CD14-positive monocyte (primary cell): ENCODE data around the gene PDE4D. TPM values are rescaled to one million over a fixed set of nuclear protein-coding genes. Genes with fewer than 3 reads are reported as not detected.

Experiments used
- DNase-seq, 3 donors: peaks; one replicate each; pipeline ENCODE4 v3.0.0-alpha.2; 2011 to 2022
- H2AFZ ChIP-seq: 2 replicates; pipeline ENCODE4 v1.6.0; 2012; ENCODE audit warnings: mild to moderate bottlenecking, low read depth, low read length, inconsistent platforms; ENCODE audit not compliant: insufficient read depth, poor library complexity, severe bottlenecking
- H3K27ac ChIP-seq, 2 donors: 1 replicate in 1 of 2; 2 replicates in 1 of 2; pipeline ENCODE4 v1.5.1; 2012 to 2013; ENCODE audit warnings: low read length in 2 of 2, control low read depth in 1 of 2, inconsistent platforms in 1 of 2, low read depth in 1 of 2, mild to moderate bottlenecking in 1 of 2
- H3K27me3 ChIP-seq, 2 donors: one replicate each; pipeline versions ENCODE4 v1.6.0 to v1.6.1; 2011 to 2013; ENCODE audit warnings: low read length in 2 of 2; ENCODE audit not compliant: control insufficient read depth in 2 of 2, insufficient read depth in 2 of 2
- H3K36me3 ChIP-seq, 2 donors: replicated peaks in 1 of 2; 1 replicate in 1 of 2; 2 replicates in 1 of 2; pipeline versions ENCODE4 v1.5.1 to v1.6.1; 2012 to 2013; ENCODE audit warnings: low read length in 2 of 2, control low read depth in 1 of 2, inconsistent platforms in 1 of 2, mild to moderate bottlenecking in 1 of 2; ENCODE audit not compliant: insufficient read depth in 2 of 2, control insufficient read depth in 1 of 2
- H3K4me1 ChIP-seq, 2 donors: 1 replicate in 1 of 2; 2 replicates in 1 of 2; pipeline versions ENCODE4 v1.5.1 to v1.6.1; 2012 to 2013; ENCODE audit warnings: low read length in 2 of 2, control low read depth in 1 of 2, inconsistent platforms in 1 of 2, mild to moderate bottlenecking in 1 of 2, moderate library complexity in 1 of 2; ENCODE audit not compliant: insufficient read depth in 2 of 2, control insufficient read depth in 1 of 2
- H3K4me2 ChIP-seq: replicated peaks from 2 replicates; pipeline ENCODE3; 2012; ENCODE audit warnings: low read length, moderate library complexity, mild to moderate bottlenecking; ENCODE audit not compliant: poor library complexity, severe bottlenecking; ENCODE audit errors: extremely low read depth
- H3K4me3 ChIP-seq, 3 experiments: fragments of 200-600 bp in 1 of 3; sonication (generic) in 1 of 3; replicated peaks in 1 of 3; 1 replicate in 2 of 3; 2 replicates in 1 of 3; pipeline ENCODE4 v1.5.1; 2011 to 2013; ENCODE audit warnings: low read length in 3 of 3, mild to moderate bottlenecking in 3 of 3, control low read depth in 2 of 3, low read depth in 2 of 3, inconsistent platforms in 1 of 3, moderate library complexity in 1 of 3
- H3K79me2 ChIP-seq: 2 replicates; pipeline ENCODE4 v1.6.0; 2012; ENCODE audit warnings: mild to moderate bottlenecking, control low read depth, inconsistent platforms, low read length, moderate library complexity; ENCODE audit not compliant: insufficient read depth
- H3K9ac ChIP-seq: 2 replicates; pipeline ENCODE4 v1.6.0; 2017; ENCODE audit warnings: low read length, mild to moderate bottlenecking; ENCODE audit not compliant: insufficient read depth, poor library complexity, severe bottlenecking
- H3K9me3 ChIP-seq, 2 donors: replicated peaks in 1 of 2; 1 replicate in 1 of 2; 2 replicates in 1 of 2; pipeline versions ENCODE4 v1.5.1 to v1.6.1; 2012 to 2013; ENCODE audit warnings: low read length in 2 of 2, control low read depth in 1 of 2; ENCODE audit not compliant: control insufficient read depth in 1 of 2, insufficient read depth in 1 of 2
- H4K20me1 ChIP-seq: 2 replicates; pipeline ENCODE4 v1.6.0; 2012; ENCODE audit warnings: mild to moderate bottlenecking, low read length, control low read depth, moderate library complexity; ENCODE audit not compliant: insufficient read depth
- H3K27ac Mint-ChIP-seq, 7 donors: one replicate each; pipeline ENCODE4 v1.8.0; 2020; ENCODE audit warnings: mild to moderate bottlenecking in 7 of 7, mixed read lengths in 7 of 7, moderate library complexity in 6 of 7, inconsistent platforms in 2 of 7
- H3K27me3 Mint-ChIP-seq, 3 donors: one replicate each; pipeline ENCODE4 v1.8.0; 2021 to 2022; ENCODE audit warnings: low read depth in 3 of 3, mild to moderate bottlenecking in 3 of 3, mixed read lengths in 3 of 3, moderate library complexity in 3 of 3, inconsistent platforms in 1 of 3
- H3K36me3 Mint-ChIP-seq, 2 donors: one replicate each; pipeline ENCODE4 v1.8.0; 2020; ENCODE audit warnings: mixed read lengths in 2 of 2, inconsistent platforms in 1 of 2, mild to moderate bottlenecking in 1 of 2
- H3K4me1 Mint-ChIP-seq: one replicate; pipeline ENCODE4 v1.8.0; 2020; ENCODE audit warnings: mild to moderate bottlenecking, mixed read lengths
- H3K4me3 Mint-ChIP-seq, 2 donors: one replicate each; pipeline ENCODE4 v1.8.0; 2020; ENCODE audit warnings: mild to moderate bottlenecking in 2 of 2, mixed read lengths in 2 of 2, moderate library complexity in 1 of 2
- H3K9me3 Mint-ChIP-seq, 7 donors: one replicate each; pipeline ENCODE4 v1.8.0; 2020 to 2022; ENCODE audit warnings: mixed read lengths in 7 of 7, mild to moderate bottlenecking in 6 of 7, moderate library complexity in 6 of 7, inconsistent platforms in 2 of 7
- CTCF ChIP-seq: fragments of 200-600 bp; IDR thresholded peaks from one replicate; pipeline ENCODE4 v1.8.0; 2022; ENCODE audit warnings: antibody characterized with exemption, mild to moderate bottlenecking
- WGBS: methylation state at CpG from one replicate; pipeline ENCODE4 v1.1.5; 2013; ENCODE audit warnings: missing lambda C conversion rate; ENCODE audit not compliant: insufficient coverage; 5-methylcytosine and 5-hydroxymethylcytosine counted together
- intact Hi-C, 2 donors: fragments of 100-400 bp; cut with micrococcal nuclease; formaldehyde crosslinking; loops; one replicate each; pipeline versions ENCODE4 v1.15.0 to v1.15.1; 2023
- polyA plus RNA-seq, 3 donors: library from polyadenylated mRNA; depleted of rRNA in 1 of 3; unstranded in 2 of 3; stranded (reverse) in 1 of 3; fragments of 300-500 nt in 2 of 3; fragments of >200 nt in 1 of 3; fragmentation: Illumina TruSeq in 2 of 3; gene quantifications; 1 replicate in 2 of 3; 2 replicates in 1 of 3; pipeline ENCODE4 v1.2.3, GENCODE V29; 2012 to 2021

Gene PDE4D
- polyA plus RNA-seq, 3 donors, result 1.9 to 3.4 (median 2.8) TPM

- H3K4me3 Mint-ChIP-seq, result no peak overlapping the region
- intact Hi-C loops, result loop anchor here (2.0 to 5.0 kb wide), 2 partner anchors 86 to 88 kb away; no protein-coding TSS in a partner anchor
- peaks cover 0 to 4% of the 10 kb centered on the region in 2 donors for H3K36me3 Mint-ChIP-seq
- no peak for DNase-seq
- peaks cover 29 to 47% of the 10 kb centered on the region in 2 donors for H3K4me1 ChIP-seq
- no peak for TF ChIP-seq CTCF
- no peaks in the 10 kb centered on the region for H4K20me1 ChIP-seq
- H3K4me2 ChIP-seq, result no peak overlapping the region
- peak overlapping the region; percentile 95 for H2AFZ ChIP-seq
- no peaks in the 10 kb centered on the region for H3K36me3 ChIP-seq
- peaks cover 0 to 3% (median 0%) of the 10 kb centered on the region in 3 donors for H3K27me3 Mint-ChIP-seq
- H3K4me3 ChIP-seq, result peak overlapping the region in 1 of 3 experiments; percentile 88
- H3K9me3 Mint-ChIP-seq, result peaks cover 0 to 1% (median 0%) of the 10 kb centered on the region in 7 donors
- no peak overlapping the region for H3K27ac Mint-ChIP-seq
- no peaks in the 10 kb centered on the region for H3K27me3 ChIP-seq
- H3K9me3 ChIP-seq, result no peaks in the 10 kb centered on the region
- WGBS, result no CpG with 5 or more reads among the region's 2 CpGs
- no peak overlapping the region for H3K27ac ChIP-seq
- no peak overlapping the region for H3K9ac ChIP-seq
- H3K79me2 ChIP-seq, result peaks cover 23% of the 10 kb centered on the region
- peaks cover 48% of the 10 kb centered on the region for H3K4me1 Mint-ChIP-seq
Observed at GRCh38 chr5:59040804-59041201, 852.7 kb downstream of the PDE4D start.

- Histone ChIP-seq H2AFZ (peak overlapping the region; percentile 95), H3K4me2 (peak overlapping the region; percentile 92), H3K27me3 (no peaks in the 10 kb centered on the region), H3K27ac (peak overlapping the region in 1 of 2 donors; percentile 82), H3K4me3 (peak overlapping the region; percentile 78 to 88 (median 79)), H3K36me3 (no peaks in the 10 kb centered on the region), H3K4me1 (peaks cover 29 to 49% of the 10 kb centered on the region in 2 donors), H3K9me3 (no peaks in the 10 kb centered on the region), H3K79me2 (peaks cover 23% of the 10 kb centered on the region), H4K20me1 (no peaks in the 10 kb centered on the region), H3K9ac (peak overlapping the region; percentile 83)
- peak overlapping the region; percentile 72 to 94 (median 85) for H3K27ac Mint-ChIP-seq
- TF ChIP-seq CTCF, result no peak
- intact Hi-C loops, result loop anchor here (2.0 to 5.0 kb wide), 2 partner anchors 87 to 89 kb away; no protein-coding TSS in a partner anchor
- peak overlapping the region; percentile 98 to 100 for H3K4me3 Mint-ChIP-seq
- peaks cover 0 to 3% (median 0%) of the 10 kb centered on the region in 3 donors for H3K27me3 Mint-ChIP-seq
- DNase-seq, result peak; percentile 27 to 53 (median 52)
- peaks cover 0 to 1% (median 0%) of the 10 kb centered on the region in 7 donors for H3K9me3 Mint-ChIP-seq
- H3K4me1 Mint-ChIP-seq, result peaks cover 52% of the 10 kb centered on the region
- no CpG with 5 or more reads among the region's 13 CpGs for WGBS
- H3K36me3 Mint-ChIP-seq, result peaks cover 0 to 4% of the 10 kb centered on the region in 2 donors
Observed at GRCh38 chr5:59040024-59040803, 853.3 kb downstream of the PDE4D start.
